Keratinocyte (primary cell): ENCODE data around the gene EXOC4. TPM values are rescaled to one million over a fixed set of nuclear protein-coding genes. Genes with fewer than 3 reads are reported as not detected.
A peak's percentile ranks its signal among the peaks of the same experiment; 100 is the strongest.

ENCODE experiments used
- DNase-seq: peaks from one replicate; pipeline ENCODE4 v3.0.0-alpha.2; 2011; ENCODE audit warnings: low read depth, missing footprints, low spot score
- FAIRE-seq: peaks from 2 replicates; lab custom pipeline; 2011; peaks lifted over from hg19 to GRCh38; lab: Jason Lieb, UNC
- H2AFZ ChIP-seq: 2 replicates; pipeline ENCODE4 v1.6.0; 2012; ENCODE audit warnings: low read length, control low read depth, inconsistent platforms; ENCODE audit not compliant: control insufficient read depth
- H3K27ac ChIP-seq: 2 replicates; pipeline ENCODE4 v1.5.1; 2011; ENCODE audit warnings: low read length; ENCODE audit not compliant: control insufficient read depth, insufficient read depth
- H3K27me3 ChIP-seq: 3 replicates; pipeline ENCODE4 v1.6.0; 2011; ENCODE audit warnings: low read length; ENCODE audit not compliant: control insufficient read depth, insufficient read depth; ENCODE audit errors: extremely low read depth
- H3K36me3 ChIP-seq, 2 experiments: 2 replicates in 1 of 2; 3 replicates in 1 of 2; pipeline ENCODE4 v1.5.1; 2011; ENCODE audit warnings: low read length in 2 of 2, mild to moderate bottlenecking in 1 of 2; ENCODE audit not compliant: control insufficient read depth in 2 of 2, insufficient read depth in 2 of 2; ENCODE audit errors: extremely low read depth in 1 of 2
- H3K4me1 ChIP-seq: 3 replicates; pipeline ENCODE4 v1.5.1; 2011; ENCODE audit warnings: low read length; ENCODE audit not compliant: control insufficient read depth, insufficient read depth; ENCODE audit errors: extremely low read depth
- H3K4me2 ChIP-seq: 3 replicates; pipeline ENCODE4 v1.6.0; 2011; ENCODE audit warnings: low read depth, low read length; ENCODE audit not compliant: control insufficient read depth, insufficient read depth; ENCODE audit errors: extremely low read depth
- H3K4me3 ChIP-seq, 3 experiments: fragments of 200-600 bp in 1 of 3; sonication (generic) in 1 of 3; 2 replicates in 2 of 3; 3 replicates in 1 of 3; pipeline ENCODE4 v1.5.1; 2011 to 2016; ENCODE audit warnings: low read length in 3 of 3, mild to moderate bottlenecking in 3 of 3, control low read depth in 2 of 3, inconsistent platforms in 1 of 3, low read depth in 1 of 3, mixed read lengths in 1 of 3, mixed run types in 1 of 3, moderate library complexity in 1 of 3; ENCODE audit not compliant: control insufficient read depth in 2 of 3, insufficient read depth in 2 of 3; ENCODE audit errors: extremely low read depth in 1 of 3
- H3K79me2 ChIP-seq: 2 replicates; pipeline ENCODE4 v1.6.0; 2012; ENCODE audit warnings: low read length; ENCODE audit not compliant: control insufficient read depth, insufficient read depth
- H3K9ac ChIP-seq: 3 replicates; pipeline ENCODE4 v1.6.0; 2011; ENCODE audit warnings: low read length; ENCODE audit not compliant: control insufficient read depth, insufficient read depth; ENCODE audit errors: extremely low read depth
- H3K9me1 ChIP-seq: 3 replicates; pipeline ENCODE4 v1.6.0; 2011; ENCODE audit warnings: low read length; ENCODE audit not compliant: control insufficient read depth, insufficient read depth; ENCODE audit errors: extremely low read depth
- H3K9me3 ChIP-seq: 2 replicates; pipeline ENCODE4 v1.5.1; 2012; ENCODE audit warnings: low read depth, low read length; ENCODE audit not compliant: control insufficient read depth
- H4K20me1 ChIP-seq: 3 replicates; pipeline ENCODE4 v1.6.0; 2011; ENCODE audit warnings: low read length; ENCODE audit not compliant: control insufficient read depth, insufficient read depth; ENCODE audit errors: extremely low read depth
- EZH2 ChIP-seq: IDR thresholded peaks from one replicate; pipeline ENCODE4 v1.6.1; 2012; ENCODE audit warnings: inconsistent platforms, mild to moderate bottlenecking, low read length, moderate library complexity
- dilution Hi-C: fragments of 300-500 bp; cut with MboI; formaldehyde crosslinking; loops from one replicate; pipeline ENCODE4 v1.7.0; 2020; ENCODE audit warnings: low sequenced_read_pairs; ENCODE audit not compliant: extremely low pct_ligation_motif_present
- polyA plus RNA-seq, 5 experiments: library from polyadenylated mRNA; depleted of rRNA in 3 of 5; stranded (reverse) in 3 of 5; stranded (forward) in 1 of 5; unstranded in 1 of 5; fragments of >200 nt; gene quantifications; 1 replicate in 1 of 5; 2 replicates in 3 of 5; 3 replicates in 1 of 5; pipeline versions ENCODE4 v1.2.1 to v1.2.3, GENCODE V29; 2011 to 2012; ENCODE audit warnings: missing spikeins in 2 of 5, low read depth in 1 of 5, low replicate concordance in 1 of 5
- TF ChIP-seq, protein P1 (sequence below), 3 experiments: IDR thresholded peaks in 1 of 3; conservative IDR thresholded peaks in 1 of 3; optimal IDR thresholded peaks in 1 of 3; 2 replicates in 2 of 3; 3 replicates in 1 of 3; pipeline versions ENCODE3 to v1.5.1; 2011; ENCODE audit warnings: low read length in 3 of 3, mild to moderate bottlenecking in 3 of 3, moderate library complexity in 2 of 3, control low read depth in 1 of 3, inconsistent platforms in 1 of 3; ENCODE audit not compliant: insufficient read depth in 2 of 3; ENCODE audit errors: extremely low read depth in 1 of 3

EXOC4 gene
- polyA plus RNA-seq, 1 donor (not counting 4 experiments of a cell fraction or from before 2014, with no cell fraction given): 52.6 TPM

- Histone ChIP-seq H2AFZ (no peak overlapping the region), H3K9ac (no peak overlapping the region), H3K4me1 (peaks cover 16% of the 10 kb centered on the region), H3K4me2 (no peak overlapping the region), H4K20me1 (no peaks in the 10 kb centered on the region), H3K9me1 (no peaks in the 10 kb centered on the region), H3K36me3 (no peaks in the 10 kb centered on the region), H3K79me2 (no peaks in the 10 kb centered on the region), H3K4me3 (no peak overlapping the region), H3K27me3 (no peaks in the 10 kb centered on the region), H3K27ac (no peak overlapping the region), H3K9me3 (no peaks in the 10 kb centered on the region)
- FAIRE-seq: peak; percentile 95
- DNase-seq: no peak
- dilution Hi-C loops: no loop called here
- TF ChIP-seq EZH2: no peak
- TF ChIP-seq, protein P1, sequence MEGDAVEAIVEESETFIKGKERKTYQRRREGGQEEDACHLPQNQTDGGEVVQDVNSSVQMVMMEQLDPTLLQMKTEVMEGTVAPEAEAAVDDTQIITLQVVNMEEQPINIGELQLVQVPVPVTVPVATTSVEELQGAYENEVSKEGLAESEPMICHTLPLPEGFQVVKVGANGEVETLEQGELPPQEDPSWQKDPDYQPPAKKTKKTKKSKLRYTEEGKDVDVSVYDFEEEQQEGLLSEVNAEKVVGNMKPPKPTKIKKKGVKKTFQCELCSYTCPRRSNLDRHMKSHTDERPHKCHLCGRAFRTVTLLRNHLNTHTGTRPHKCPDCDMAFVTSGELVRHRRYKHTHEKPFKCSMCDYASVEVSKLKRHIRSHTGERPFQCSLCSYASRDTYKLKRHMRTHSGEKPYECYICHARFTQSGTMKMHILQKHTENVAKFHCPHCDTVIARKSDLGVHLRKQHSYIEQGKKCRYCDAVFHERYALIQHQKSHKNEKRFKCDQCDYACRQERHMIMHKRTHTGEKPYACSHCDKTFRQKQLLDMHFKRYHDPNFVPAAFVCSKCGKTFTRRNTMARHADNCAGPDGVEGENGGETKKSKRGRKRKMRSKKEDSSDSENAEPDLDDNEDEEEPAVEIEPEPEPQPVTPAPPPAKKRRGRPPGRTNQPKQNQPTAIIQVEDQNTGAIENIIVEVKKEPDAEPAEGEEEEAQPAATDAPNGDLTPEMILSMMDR (optimal IDR thresholded peaks at IDR 0.05 in 1 of 3, IDR thresholded peaks at IDR 0.05 in 1 of 3, conservative IDR thresholded peaks at IDR 0.05 in 1 of 3; ENCODE audit: extremely low read depth in 1 of 3, insufficient read depth in 2 of 3, low read length in 3 of 3): no peak
These were observed 231.2 kb downstream of the EXOC4 start for GRCh38 chr7:133484086-133484485.

DNA sequence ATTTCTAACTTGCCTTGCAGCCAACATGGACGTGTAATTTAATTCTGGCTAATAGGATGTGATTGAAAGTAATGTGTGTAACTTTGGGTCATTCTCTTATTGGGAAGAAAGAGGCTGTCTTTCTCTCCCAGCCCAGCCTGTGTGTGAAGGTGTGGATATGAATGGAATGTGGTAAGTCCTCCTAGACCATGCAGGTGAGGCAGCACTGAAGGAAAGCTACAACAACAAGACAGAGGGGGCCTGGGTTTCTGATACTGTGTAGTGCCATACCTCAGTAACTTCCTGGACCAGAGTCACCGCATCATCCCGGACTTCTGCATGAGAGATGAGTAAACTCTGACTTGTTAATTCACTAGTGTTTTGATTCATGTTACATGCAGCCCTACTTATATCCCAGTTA lies 237.0 kb downstream of the EXOC4 start:
- peaks cover 15% of the 10 kb centered on the region for H3K4me1 ChIP-seq
- H3K9me3 ChIP-seq: no peaks in the 10 kb centered on the region
- no peak overlapping the region for H3K4me3 ChIP-seq
- no peaks in the 10 kb centered on the region for H3K9me1 ChIP-seq
- no peak overlapping the region for H3K27ac ChIP-seq
- no peaks in the 10 kb centered on the region for H3K27me3 ChIP-seq
- H3K79me2 ChIP-seq: no peaks in the 10 kb centered on the region
- no peak overlapping the region for H3K4me2 ChIP-seq
- no peak for TF ChIP-seq EZH2
- TF ChIP-seq, protein P1 (optimal IDR thresholded peaks at IDR 0.05 in 1 of 3, IDR thresholded peaks at IDR 0.05 in 1 of 3, conservative IDR thresholded peaks at IDR 0.05 in 1 of 3; ENCODE audit: extremely low read depth in 1 of 3, insufficient read depth in 2 of 3, low read length in 3 of 3): no peak
- no peak overlapping the region for H2AFZ ChIP-seq
- DNase-seq: no peak
- dilution Hi-C loops: no loop called here
- H3K36me3 ChIP-seq: no peaks in the 10 kb centered on the region
- FAIRE-seq: peak; percentile 5
- H3K9ac ChIP-seq: no peak overlapping the region
- no peaks in the 10 kb centered on the region for H4K20me1 ChIP-seq
